Lung (tissue), 12 donors: Measurements from ENCODE around the gene NRDE2. TPM values are rescaled to one million over a fixed set of nuclear protein-coding genes. Genes with fewer than 3 reads are reported as not detected.

ENCODE experiments used
- ATAC-seq: fragments of 200-7000 bp; cut with Tn5 transposase; one replicate; pipeline ENCODE4 v1.9.1; 2020; ENCODE audit warnings: moderate number of reproducible peaks; ENCODE audit not compliant: insufficient read depth, low FRiP score
- DNase-seq, 3 donors: peaks; one replicate each; pipeline ENCODE4 v3.0.0-alpha.2; 2013 to 2017
- H3K27ac ChIP-seq, 2 donors: one replicate each; pipeline ENCODE4 v1.5.1; 2013; ENCODE audit warnings: mild to moderate bottlenecking in 2 of 2, moderate library complexity in 2 of 2, control low read depth in 1 of 2, inconsistent platforms in 1 of 2, low read depth in 1 of 2, low read length in 1 of 2
- H3K27me3 ChIP-seq, 3 donors: one replicate each; pipeline ENCODE4 v1.5.1; 2013; ENCODE audit warnings: low read length in 2 of 3; ENCODE audit not compliant: control insufficient read depth in 3 of 3, insufficient read depth in 3 of 3
- H3K36me3 ChIP-seq, 4 donors: one replicate each; pipeline ENCODE4 v1.5.1; 2013; ENCODE audit warnings: low read length in 4 of 4, mild to moderate bottlenecking in 1 of 4, moderate library complexity in 1 of 4; ENCODE audit not compliant: control insufficient read depth in 4 of 4, insufficient read depth in 4 of 4
- H3K4me1 ChIP-seq, 5 donors: one replicate each; pipeline ENCODE4 v1.5.1; 2013; ENCODE audit warnings: low read length in 5 of 5, mild to moderate bottlenecking in 2 of 5, moderate library complexity in 1 of 5; ENCODE audit not compliant: control insufficient read depth in 5 of 5, insufficient read depth in 5 of 5
- H3K4me3 ChIP-seq: one replicate; pipeline ENCODE4 v1.5.1; 2013; ENCODE audit warnings: mild to moderate bottlenecking, control low read depth, moderate library complexity
- H3K9ac ChIP-seq, 2 donors: one replicate each; pipeline ENCODE4 v1.5.1; 2013; ENCODE audit warnings: low read length in 2 of 2, control low read depth in 1 of 2; ENCODE audit not compliant: insufficient read depth in 1 of 2
- H3K9me3 ChIP-seq, 4 donors: one replicate each; pipeline ENCODE4 v1.5.1; 2013; ENCODE audit warnings: low read length in 3 of 4, mild to moderate bottlenecking in 1 of 4, moderate library complexity in 1 of 4; ENCODE audit not compliant: control insufficient read depth in 4 of 4, insufficient read depth in 3 of 4
- WGBS, 2 donors: extraction: QIAGEN DNeasy Blood & Tissue Kit; methylation state at CpG; one replicate each; pipeline ENCODE4 v1.1.7; 2013; 5-methylcytosine and 5-hydroxymethylcytosine counted together
- polyA plus RNA-seq, 2 donors: library from polyadenylated mRNA; stranded (reverse); fragments of 200-250 nt; gene quantifications; one replicate each; pipeline ENCODE4 v1.2.1, GENCODE V29; 2013
- total RNA-seq, 2 donors: library from RNA; depleted of rRNA in 1 of 2; stranded (reverse); fragments of >200 nt in 1 of 2; gene quantifications; one replicate each; pipeline ENCODE4 v1.2.1, GENCODE V29; 2014 to 2021
- TF ChIP-seq, protein P1 (sequence below): IDR thresholded peaks from 2 replicates; pipeline ENCODE4 v1.5.1; 2012; ENCODE audit warnings: mild to moderate bottlenecking; ENCODE audit errors: control extremely low read depth, extremely low read depth
- donor health status: control.
- donor health status: control.
- donor health status: Bipolar disorder and iron deficiency.
- donor health status: healthy.
- donor health status: DM: yes; HTN: yes; CAD: no.

NRDE2 gene
- total and polyA plus RNA-seq, 4 donors: 7.0 to 21.0 (median 13.3) TPM

DNA sequence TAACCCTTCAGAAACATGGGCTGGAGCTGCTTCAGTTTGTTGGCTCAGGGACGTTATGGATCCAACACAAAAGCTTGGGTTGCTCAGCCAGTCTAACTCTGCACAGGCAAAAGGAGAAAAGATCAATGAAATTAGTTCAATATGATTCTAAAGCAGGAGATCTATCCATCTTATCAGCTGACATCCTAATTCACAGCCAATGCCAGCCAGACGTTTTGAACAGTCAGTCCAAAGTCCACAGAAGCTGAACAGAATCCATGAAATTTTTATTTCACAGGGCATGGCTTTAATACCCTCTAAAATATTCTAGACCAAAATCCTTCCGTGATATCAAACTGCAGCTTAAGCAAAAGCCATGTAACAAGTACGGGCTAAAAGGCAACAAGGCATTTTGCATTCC, 13.7 kb downstream of the NRDE2 start:
- TF ChIP-seq, protein P1, sequence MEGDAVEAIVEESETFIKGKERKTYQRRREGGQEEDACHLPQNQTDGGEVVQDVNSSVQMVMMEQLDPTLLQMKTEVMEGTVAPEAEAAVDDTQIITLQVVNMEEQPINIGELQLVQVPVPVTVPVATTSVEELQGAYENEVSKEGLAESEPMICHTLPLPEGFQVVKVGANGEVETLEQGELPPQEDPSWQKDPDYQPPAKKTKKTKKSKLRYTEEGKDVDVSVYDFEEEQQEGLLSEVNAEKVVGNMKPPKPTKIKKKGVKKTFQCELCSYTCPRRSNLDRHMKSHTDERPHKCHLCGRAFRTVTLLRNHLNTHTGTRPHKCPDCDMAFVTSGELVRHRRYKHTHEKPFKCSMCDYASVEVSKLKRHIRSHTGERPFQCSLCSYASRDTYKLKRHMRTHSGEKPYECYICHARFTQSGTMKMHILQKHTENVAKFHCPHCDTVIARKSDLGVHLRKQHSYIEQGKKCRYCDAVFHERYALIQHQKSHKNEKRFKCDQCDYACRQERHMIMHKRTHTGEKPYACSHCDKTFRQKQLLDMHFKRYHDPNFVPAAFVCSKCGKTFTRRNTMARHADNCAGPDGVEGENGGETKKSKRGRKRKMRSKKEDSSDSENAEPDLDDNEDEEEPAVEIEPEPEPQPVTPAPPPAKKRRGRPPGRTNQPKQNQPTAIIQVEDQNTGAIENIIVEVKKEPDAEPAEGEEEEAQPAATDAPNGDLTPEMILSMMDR: no peak
- peaks cover 7 to 30% (median 13%) of the 10 kb centered on the region in 4 donors for H3K36me3 ChIP-seq
- H3K4me3 ChIP-seq: no peak overlapping the region
- DNase-seq (no peak), ATAC-seq (no peak)
- WGBS, 2 donors: 86 to 90% methylated on average over 4 of the region's 4 CpGs
- no peak overlapping the region for H3K27ac ChIP-seq
- H3K27me3 ChIP-seq: no peaks in the 10 kb centered on the region
- peaks cover 0 to 4% (median 0%) of the 10 kb centered on the region in 4 donors for H3K9me3 ChIP-seq
- no peaks in the 10 kb centered on the region for H3K4me1 ChIP-seq
- H3K9ac ChIP-seq: no peak overlapping the region

- no peaks in the 10 kb centered on the region for H3K27me3 ChIP-seq
- 70 to 77% methylated on average over 2 of the region's 2 CpGs for WGBS, 2 donors
- TF ChIP-seq, protein P1: no peak
- DNase-seq (no peak), ATAC-seq (no peak)
- H3K27ac ChIP-seq: no peak overlapping the region
- H3K9me3 ChIP-seq: peaks cover 0 to 4% (median 0%) of the 10 kb centered on the region in 4 donors
- no peak overlapping the region for H3K4me3 ChIP-seq
- no peaks in the 10 kb centered on the region for H3K4me1 ChIP-seq
- H3K36me3 ChIP-seq: peaks cover 7 to 30% (median 15%) of the 10 kb centered on the region in 4 donors
- H3K9ac ChIP-seq: no peak overlapping the region
Observed at GRCh38 chr14:90317286-90317685, 14.5 kb downstream of the NRDE2 start.

DNA sequence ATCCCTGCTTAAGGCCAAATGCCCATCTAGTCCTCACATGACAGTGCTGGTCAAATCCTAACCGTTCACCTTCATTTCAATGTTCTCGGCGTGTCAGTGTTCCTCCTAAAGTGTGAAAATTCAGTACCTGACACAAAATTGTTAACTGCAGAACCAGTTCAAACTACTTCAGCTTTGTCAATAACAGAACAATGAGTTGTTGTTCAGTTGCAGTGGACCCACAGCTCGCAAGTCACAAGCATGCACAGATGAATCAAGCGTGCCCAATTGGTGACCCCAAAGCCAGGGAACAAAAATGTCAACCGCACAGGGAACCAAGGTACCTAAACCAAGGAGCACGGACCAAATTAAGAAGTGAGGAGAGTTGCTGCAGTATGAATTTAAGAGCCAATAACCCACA, 23.2 kb downstream of the NRDE2 start:
- Histone ChIP-seq H3K9me3 (peaks cover 0 to 1% (median 0%) of the 10 kb centered on the region in 4 donors), H3K36me3 (peaks cover 18 to 42% (median 23%) of the 10 kb centered on the region in 4 donors), H3K27me3 (no peaks in the 10 kb centered on the region), H3K27ac (no peak overlapping the region), H3K9ac (no peak overlapping the region), H3K4me3 (no peak overlapping the region), H3K4me1 (no peaks in the 10 kb centered on the region)
- TF ChIP-seq, protein P1: no peak
- 93 to 95% methylated on average over 7 of the region's 7 CpGs for WGBS, 2 donors
- no peak for ATAC-seq
- no peak for DNase-seq

DNA sequence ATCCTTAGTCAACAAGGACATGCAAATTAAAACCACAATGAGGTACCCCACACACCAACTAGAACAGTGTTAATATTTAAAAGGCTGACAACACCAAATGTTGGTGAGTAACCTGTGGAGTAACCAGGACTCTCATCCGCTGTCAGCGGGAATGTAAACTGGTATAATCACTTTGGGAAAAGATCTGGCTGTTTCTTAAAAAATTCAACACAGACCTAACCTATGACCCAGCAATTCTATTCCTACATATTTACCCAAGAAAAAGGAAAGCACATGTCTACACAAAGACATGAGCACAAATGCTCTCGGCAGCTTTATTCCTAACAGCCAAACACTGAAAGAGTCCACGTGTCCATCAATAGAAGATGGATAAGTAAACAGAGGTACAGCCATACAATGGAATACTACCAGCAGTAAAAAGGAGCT, 26.6 kb downstream of the NRDE2 start:
- DNase-seq (no peak), ATAC-seq (no peak)
- Histone ChIP-seq H3K27ac (no peak overlapping the region), H3K9ac (no peak overlapping the region), H3K9me3 (peaks cover 0 to 1% (median 0%) of the 10 kb centered on the region in 4 donors), H3K36me3 (peaks cover 11 to 25% (median 23%) of the 10 kb centered on the region in 4 donors), H3K27me3 (no peaks in the 10 kb centered on the region), H3K4me1 (no peaks in the 10 kb centered on the region), H3K4me3 (no peak overlapping the region)
- WGBS, 2 donors: 88 to 90% methylated on average over 4 of the region's 4 CpGs
- TF ChIP-seq, protein P1: no peak
